SH-SY5Y (cell line): Measurements from ENCODE around the gene SLITRK3.

Experiments
- GATA2 ChIP-seq: IDR thresholded peaks from 2 replicates; pipeline ENCODE4 v1.6.1; 2011; ENCODE audit warnings: mild to moderate bottlenecking, low read depth, low read length
- GATA3 ChIP-seq: IDR thresholded peaks from 2 replicates; pipeline ENCODE4 v1.6.1; 2011; ENCODE audit warnings: low read depth, mild to moderate bottlenecking, low read length, moderate library complexity

The SLITRK3 gene

GRCh38 chr3:165158011-165158410 lies 38.2 kb downstream of the SLITRK3 start:
- TF ChIP-seq GATA2 (no peak), GATA3 (no peak)

- no peak for TF ChIP-seq GATA2
- no peak for TF ChIP-seq GATA3
Observed at GRCh38 chr3:165156757-165157420, 39.3 kb downstream of the SLITRK3 start.

- no peak for TF ChIP-seq GATA2
- TF ChIP-seq GATA3, result no peak
Observed at GRCh38 chr3:165148876-165149441, 47.2 kb downstream of the SLITRK3 start.

- TF ChIP-seq GATA2 (no peak), GATA3 (no peak)
Observed at GRCh38 chr3:165144271-165144670, 51.9 kb downstream of the SLITRK3 start.
